HG02763 (cell line): ENCODE data around the gene RRP1B.
A peak's percentile ranks its signal among the peaks of the same experiment; 100 is the strongest.
"Not testable (repeated sequence)": the region's sequence is repeated elsewhere in the genome, so short reads cannot be mapped to it uniquely, and the experiment has no call there.

Source experiments
- ATAC-seq: cut with Tn5 transposase; IDR thresholded peaks from one replicate; pipeline ENCODE4 v1.9.1; 2021; ENCODE audit warnings: mild to moderate bottlenecking, moderate library complexity; ENCODE audit not compliant: unreplicated experiment

The RRP1B gene

GRCh38 chr21:43659136-43660000, at the start of gene RRP1B, which contains the start of gene HSF2BP:
TSS of gene RRP1B (plus strand) at chr21:43659560. CDS start at chr21:43659665, 105 bp downstream.
TSS of gene HSF2BP (minus strand) at chr21:43659488. CDS start at chr21:43658096, 1,392 bp downstream.
- ATAC-seq: peak; percentile 71

DNA sequence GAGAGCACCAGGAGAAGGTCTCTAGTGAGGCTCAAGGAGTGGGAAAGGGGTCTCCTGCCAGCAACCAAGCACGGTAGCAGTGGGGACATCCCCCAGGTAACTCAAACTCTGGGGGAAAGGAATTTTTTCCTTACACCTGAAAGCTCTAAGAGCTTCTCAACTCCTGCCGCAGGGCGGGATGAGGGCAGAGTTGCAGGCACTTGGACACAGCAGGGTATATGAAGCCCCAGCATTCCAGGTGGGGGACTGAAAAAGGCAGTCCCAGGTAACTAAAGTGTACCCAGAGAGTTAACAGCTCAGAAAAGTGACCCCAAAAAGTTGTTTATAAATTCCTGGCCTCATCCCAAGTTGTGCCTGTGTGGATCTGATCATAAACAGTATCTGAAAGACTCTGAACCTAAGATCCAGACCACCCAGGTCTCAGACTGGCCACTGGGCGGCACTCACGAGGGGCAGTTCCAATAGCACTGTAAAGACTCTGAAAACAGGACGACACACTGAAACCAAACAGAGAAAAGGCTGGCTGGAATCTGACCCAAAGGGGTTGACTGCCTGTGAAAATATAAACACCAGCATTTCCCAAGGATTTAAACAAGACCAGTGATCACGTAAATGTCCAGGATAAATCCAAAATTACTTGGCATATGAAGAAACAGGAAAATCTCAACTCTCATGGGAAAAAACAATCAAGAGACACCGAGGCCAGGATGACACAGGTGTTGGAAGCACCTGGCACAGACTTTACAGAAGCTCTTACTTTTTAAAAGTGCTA, 47.6 kb upstream of the RRP1B start:
- ATAC-seq: no peak

GRCh38 chr21:43613755-43614638, 45.4 kb upstream of the RRP1B start:
- ATAC-seq: no peak

DNA sequence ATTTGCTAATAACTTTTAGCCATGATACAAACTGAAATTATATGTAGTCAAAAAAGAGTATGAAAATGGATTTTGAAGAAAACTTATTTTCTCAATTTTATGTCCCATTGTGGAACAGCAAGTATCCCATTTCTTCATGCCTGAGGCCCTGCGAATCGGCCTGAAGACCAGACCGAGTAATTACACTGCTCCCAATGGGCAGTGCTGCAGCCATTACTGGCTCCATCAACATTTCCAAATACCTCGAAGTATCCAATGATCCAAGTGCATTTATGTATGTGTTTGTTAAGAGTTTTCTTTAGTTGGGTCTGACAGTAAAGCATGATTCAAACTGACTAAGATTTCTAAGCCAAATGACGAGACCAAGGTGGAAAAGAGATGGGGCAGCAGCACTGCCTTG, 44.5 kb upstream of the RRP1B start:
- no peak for ATAC-seq

DNA sequence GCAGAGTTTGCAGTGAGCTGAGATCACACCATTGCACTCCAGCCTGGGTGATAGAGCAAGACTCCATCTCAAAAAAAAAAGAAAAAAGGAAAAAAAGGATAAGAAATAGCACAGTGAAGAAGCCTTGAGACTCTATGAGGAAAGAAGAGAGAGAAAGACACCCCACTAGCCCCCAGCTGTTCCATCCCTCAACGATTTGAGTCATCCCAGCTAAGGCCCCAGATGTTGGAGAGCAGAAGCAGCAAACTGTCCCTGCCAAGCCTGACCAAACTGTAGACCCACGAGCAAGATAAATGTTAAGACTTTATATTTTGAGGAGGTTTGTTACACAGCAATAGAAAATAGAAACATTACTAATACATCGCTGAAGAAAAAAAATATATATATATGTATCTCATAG, 42.5 kb upstream of the RRP1B start:
- ATAC-seq: not testable (repeated sequence)

DNA sequence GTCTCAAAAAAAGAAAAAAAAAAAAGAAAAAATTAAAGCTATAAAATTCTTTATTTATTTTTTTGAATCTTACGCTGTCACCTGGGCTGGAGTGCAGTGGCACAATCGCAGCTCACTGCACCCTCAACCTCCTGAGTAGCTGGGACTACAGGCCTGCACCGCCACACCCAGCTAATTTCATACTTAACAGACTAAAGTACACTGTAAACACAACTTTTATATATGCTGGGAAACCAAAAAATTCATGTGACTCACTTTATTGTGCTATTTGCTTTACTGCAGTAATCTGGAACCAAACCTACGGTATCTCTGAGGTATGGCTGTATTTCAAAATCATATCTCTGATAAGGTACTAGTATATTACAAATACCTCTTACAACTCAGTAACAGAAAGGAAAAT, 40.4 kb upstream of the RRP1B start:
- no peak for ATAC-seq

- no peak for ATAC-seq
These were observed 40.0 kb upstream of the RRP1B start for GRCh38 chr21:43619344-43619743.

GRCh38 chr21:43619856-43620255, 39.5 kb upstream of the RRP1B start:
- no peak for ATAC-seq

GRCh38 chr21:43622796-43623195, 36.6 kb upstream of the RRP1B start:
- no peak for ATAC-seq

- no peak for ATAC-seq
These were observed 35.8 kb upstream of the RRP1B start for GRCh38 chr21:43623588-43623987.

DNA sequence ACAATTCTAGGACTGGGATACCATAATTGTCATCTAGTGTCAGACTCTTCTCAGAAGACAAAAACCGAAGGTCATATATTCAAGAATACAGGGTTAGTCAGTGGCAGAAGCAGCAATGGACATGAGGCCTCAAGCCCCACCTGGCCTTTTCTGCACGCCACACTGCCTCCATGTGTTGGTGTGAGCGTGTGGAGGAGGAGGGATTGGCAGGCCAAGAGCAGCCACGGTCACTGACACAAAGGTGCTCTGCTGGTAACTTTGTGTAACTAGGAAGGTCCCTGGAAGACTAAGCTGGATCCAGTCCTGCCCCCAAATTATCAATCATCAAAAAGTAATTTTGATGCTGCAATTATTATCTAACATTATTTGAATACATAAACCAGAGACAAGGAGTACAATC, 35.0 kb upstream of the RRP1B start:
- no peak for ATAC-seq

DNA sequence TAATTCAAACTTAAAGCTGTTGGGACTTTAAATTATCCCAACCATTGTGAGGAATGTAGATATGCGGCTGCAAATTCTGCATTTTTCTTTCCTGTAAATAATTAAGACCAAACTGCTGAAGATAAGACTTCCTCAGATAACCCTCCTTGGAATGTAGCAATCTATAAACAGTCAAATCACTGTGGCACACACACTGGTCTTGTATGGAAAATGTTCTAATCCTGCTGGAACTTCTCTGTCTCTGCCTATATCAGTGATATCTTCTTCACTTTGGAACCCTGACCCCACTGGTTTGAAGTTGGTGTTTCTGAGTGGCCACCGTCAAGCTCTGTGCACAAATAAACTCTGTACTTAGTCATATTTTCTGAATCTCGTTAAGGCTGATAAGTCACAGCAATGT, 33.0 kb upstream of the RRP1B start:
- ATAC-seq: no peak

GRCh38 chr21:43627527-43627926, 31.8 kb upstream of the RRP1B start:
- ATAC-seq: no peak

DNA sequence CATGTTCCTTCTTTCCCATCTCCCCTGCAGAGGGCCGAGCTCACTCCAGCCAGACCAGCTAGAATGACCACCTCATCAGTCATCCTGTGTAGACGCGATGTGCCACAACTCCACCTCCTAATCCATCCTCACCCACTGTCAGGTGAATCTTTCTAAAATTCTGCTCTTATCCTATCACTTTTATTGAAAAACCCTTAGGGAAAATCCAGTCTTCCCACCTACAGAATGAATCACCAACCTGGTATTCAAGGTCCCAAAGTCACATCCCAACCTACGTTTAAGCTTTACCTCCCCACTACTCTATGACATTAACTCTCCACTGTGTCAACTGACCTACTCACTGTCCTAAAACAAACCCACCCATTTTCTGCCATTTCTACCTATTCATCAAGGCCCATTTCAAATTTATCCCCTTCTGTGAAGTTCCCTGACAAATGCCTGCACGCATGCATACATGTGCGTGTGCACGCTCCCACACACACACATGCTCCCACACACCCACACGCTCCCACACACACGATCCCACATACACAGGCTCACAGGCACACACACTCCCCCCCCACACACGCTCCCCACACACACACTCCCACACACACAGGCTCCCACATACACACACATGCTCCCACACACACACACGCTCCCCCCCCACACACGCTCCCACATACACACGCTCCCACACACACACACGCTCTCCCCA, 27.8 kb upstream of the RRP1B start:
- no peak for ATAC-seq

- ATAC-seq: no peak
These were observed 26.9 kb upstream of the RRP1B start for GRCh38 chr21:43632373-43632905.

DNA sequence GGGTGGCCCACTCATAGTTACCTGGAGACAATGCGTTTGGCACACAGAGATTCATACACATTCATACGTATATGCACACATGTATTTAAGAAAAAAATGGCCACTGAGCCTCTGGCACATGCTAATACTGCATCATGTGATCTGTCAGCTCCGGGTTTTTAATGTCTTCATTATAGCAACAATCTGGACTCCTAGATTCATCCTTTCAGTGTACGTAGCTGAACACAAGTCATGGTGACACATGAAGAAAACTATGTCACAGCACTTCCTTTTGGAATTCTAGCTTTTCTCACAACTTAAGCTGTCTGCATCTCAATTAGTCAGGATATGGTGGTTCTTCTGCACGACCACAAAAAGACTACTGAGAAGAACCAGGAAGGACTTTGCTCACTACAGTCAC, 24.7 kb upstream of the RRP1B start:
- ATAC-seq: no peak

DNA sequence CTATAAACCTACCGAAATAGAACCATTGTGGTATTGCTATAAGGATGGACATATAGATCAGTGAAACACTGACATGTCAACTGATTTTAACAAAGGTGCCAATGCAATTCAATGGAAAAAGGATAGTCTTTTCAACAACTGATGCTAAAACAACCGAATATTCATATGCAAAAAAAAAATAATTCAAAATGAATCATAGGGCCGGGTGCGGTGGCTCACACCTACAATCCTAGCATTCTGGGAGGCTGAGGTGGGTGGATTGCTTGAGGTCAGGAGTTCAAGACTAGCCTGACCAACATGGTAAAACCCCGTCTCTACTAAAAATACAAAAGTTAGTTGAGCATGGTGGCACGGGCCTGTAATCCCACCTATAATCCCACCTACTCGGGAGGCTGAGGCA, 23.9 kb upstream of the RRP1B start:
- no peak for ATAC-seq

DNA sequence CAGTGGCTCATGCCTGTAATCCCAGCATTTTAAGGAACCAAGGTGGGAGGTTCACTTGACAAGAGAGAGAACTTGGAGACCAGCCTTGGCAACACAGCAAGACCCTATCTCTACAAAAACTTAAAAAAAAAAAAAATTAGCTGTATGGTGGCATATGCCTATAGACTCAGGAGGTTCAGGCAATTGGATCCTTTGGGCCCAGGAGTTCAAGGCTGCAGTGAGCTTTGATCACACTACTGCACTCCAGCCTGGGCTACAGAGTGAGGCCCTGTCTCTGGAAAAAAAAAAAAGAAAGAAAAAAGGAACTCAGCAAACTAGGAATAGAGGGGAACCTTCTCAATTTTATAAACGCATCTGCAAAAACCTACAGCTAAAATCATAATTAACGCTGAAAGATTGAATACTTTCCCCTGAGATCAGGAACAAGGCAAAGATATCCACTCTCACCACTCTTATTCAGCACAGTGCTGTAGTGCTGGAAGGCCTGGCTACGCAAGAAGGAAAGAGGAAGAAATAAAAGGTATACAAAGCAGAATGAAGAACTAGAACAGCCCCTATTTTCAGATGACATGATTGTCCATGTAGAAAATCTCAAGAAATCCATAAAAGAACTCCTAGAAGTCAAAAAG, 21.7 kb upstream of the RRP1B start:
- no peak for ATAC-seq

DNA sequence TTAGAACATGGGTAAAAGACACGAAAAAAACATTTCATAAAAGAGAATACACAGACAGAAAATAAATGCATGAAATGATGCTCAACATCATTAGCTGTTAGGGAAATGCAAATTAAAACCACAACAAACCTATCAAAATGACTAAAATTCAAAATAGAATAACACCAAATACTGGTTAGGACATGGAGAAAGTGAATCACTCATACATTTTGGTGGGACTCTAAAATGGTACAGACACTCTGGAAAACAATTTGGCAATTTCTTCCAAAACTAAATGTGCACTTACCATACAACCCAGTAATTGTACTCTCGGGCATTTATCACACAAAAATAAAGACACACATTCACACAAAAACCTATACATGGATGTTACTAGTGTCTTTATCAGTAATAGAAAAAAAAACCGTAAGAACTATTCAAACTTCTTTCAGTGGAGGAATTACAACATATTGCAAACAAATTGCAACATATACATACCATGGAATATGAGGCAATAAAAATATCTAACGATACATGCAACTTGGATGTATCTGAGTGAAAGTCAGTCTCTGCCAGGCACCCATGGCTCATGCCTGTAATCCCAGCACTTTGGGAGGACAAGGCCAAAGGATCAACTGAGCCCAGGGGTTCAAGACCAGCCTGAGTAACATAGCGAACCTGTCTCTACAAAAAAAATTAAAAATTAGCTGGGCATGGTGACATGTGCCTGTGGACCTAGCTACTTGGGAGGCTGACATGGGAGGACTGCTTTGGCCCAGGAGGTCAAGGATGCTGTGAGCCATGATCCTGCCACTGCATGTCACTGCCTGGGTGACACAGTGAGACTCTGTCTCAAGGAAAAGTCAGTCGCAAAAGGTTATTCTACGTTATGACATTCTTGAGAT, 19.6 kb upstream of the RRP1B start:
- ATAC-seq: no peak
